ENCODE data around the gene PARP12.

GRCh38 chr7:140021603-140022002 is 41.1 kb downstream of the PARP12 start:
- TF ChIP-seq CTCF (IDR thresholded peaks at IDR 0.05) = no peak
- no peak for TF ChIP-seq POLR2A (IDR thresholded peaks at IDR 0.05)
